ENCODE results near the gene NDUFS3. TPM values are rescaled to one million over a fixed set of nuclear protein-coding genes. Genes with fewer than 3 reads are reported as not detected.

The NDUFS3 gene
- total RNA-seq, 1 experiment from 2014 or later = 135 TPM

- no peak for TF ChIP-seq POLR2AphosphoS5 (IDR thresholded peaks at IDR 0.05; ENCODE audit: low read depth, low read length)
- TF ChIP-seq TCF7L2 (IDR thresholded peaks at IDR 0.05; ENCODE audit: low read depth, low read length) = no peak
- no peak for TF ChIP-seq REST (IDR thresholded peaks at IDR 0.05; ENCODE audit: insufficient read depth in 1 of 2, low read depth in 2 of 2, low read length in 1 of 2)
- no peak for TF ChIP-seq CTCF (IDR thresholded peaks at IDR 0.05)
- TF ChIP-seq SIN3A (IDR thresholded peaks at IDR 0.05; ENCODE audit: borderline replicate concordance, insufficient read depth, low read depth, low read length) = no peak
- intact Hi-C loops (cut with micrococcal nuclease; ENCODE audit: unreplicated experiment) = no loop called here
- CTCF ChIA-PET = no interaction called here
- H3K4me1 ChIP-seq (ENCODE audit: control insufficient read depth, insufficient read depth, low read length) = no peaks in the 10 kb centered on the region
- peaks cover 25% of the 10 kb centered on the region for H3K36me3 ChIP-seq (ENCODE audit: control insufficient read depth, insufficient read depth, low read length)
- H3K27ac ChIP-seq (ENCODE audit: low read length) = no peak overlapping the region
- POLR2A ChIA-PET = no interaction called here
- DNase-seq (ENCODE audit: low read depth, low spot score) (no peak), ATAC-seq (peak; percentile 65)
- BruUV-seq (replicated peaks) = no TSS peak
- in situ Hi-C loops (cut with HindIII; ENCODE audit: low pct_unique_long_range_greater_than_20kb, low sequenced_read_pairs) = no loop called here
- H3K9me3 ChIP-seq (ENCODE audit: control insufficient read depth, insufficient read depth, low read depth, low read length) = no peaks in the 10 kb centered on the region
- no peak overlapping the region for H3K4me3 ChIP-seq (ENCODE audit: low read depth in 2 of 2, low read length in 2 of 2)
- no peaks in the 10 kb centered on the region for H3K27me3 ChIP-seq (ENCODE audit: control insufficient read depth, insufficient read depth, low read length)
Measured at GRCh38 chr11:47631473-47631872, 52.6 kb downstream of the NDUFS3 start.

Other genes with a start within 250 kb of the NDUFS3 start
- gene MYBPC3, start 226.4 kb upstream of the NDUFS3 start, total RNA-seq (2021; ENCODE audit: unreplicated experiment) = not detected
- 0.31 TPM for gene SPI1, start 200.5 kb upstream of the NDUFS3 start, total RNA-seq (2021; ENCODE audit: unreplicated experiment)
- gene SLC39A13, start 170.5 kb upstream of the NDUFS3 start, total RNA-seq (2021; ENCODE audit: unreplicated experiment) = 50.2 TPM
- gene PSMC3, start 152.6 kb upstream of the NDUFS3 start, total RNA-seq (2021; ENCODE audit: unreplicated experiment) = 181 TPM
- 1.8 TPM for gene RAPSN, start 129.9 kb upstream of the NDUFS3 start, total RNA-seq (2021; ENCODE audit: unreplicated experiment)
- 160 TPM for gene CELF1, start 25.9 kb upstream of the NDUFS3 start, total RNA-seq (2021; ENCODE audit: unreplicated experiment)
- gene PTPMT1, start 13.5 kb upstream of the NDUFS3 start, total RNA-seq (2021; ENCODE audit: unreplicated experiment) = 81.0 TPM
- 23.2 TPM for gene KBTBD4, start 104 bp upstream of the NDUFS3 start, total RNA-seq (2021; ENCODE audit: unreplicated experiment)
- not detected for gene FAM180B, start 7.6 kb downstream of the NDUFS3 start, total RNA-seq (2021; ENCODE audit: unreplicated experiment)
- not detected for gene C1QTNF4, start 15.3 kb downstream of the NDUFS3 start, total RNA-seq (2021; ENCODE audit: unreplicated experiment)
- gene MTCH2, start 63.5 kb downstream of the NDUFS3 start, total RNA-seq (2021; ENCODE audit: unreplicated experiment) = 230 TPM
- 6.8 TPM for gene AGBL2, start 136.3 kb downstream of the NDUFS3 start, total RNA-seq (2021; ENCODE audit: unreplicated experiment)
- gene FNBP4, start 188.3 kb downstream of the NDUFS3 start, total RNA-seq (2021; ENCODE audit: unreplicated experiment) = 68.3 TPM